Ishikawa (cell line): ENCODE data around the gene THAP7.

ENCODE experiments used
- CEBPB ChIP-seq: IDR thresholded peaks from 2 replicates; pipeline ENCODE4 v1.6.1; 2012
- CREB1 ChIP-seq: IDR thresholded peaks from 2 replicates; pipeline ENCODE4 v1.6.1; 2012; ENCODE audit warnings: low read depth
- EGR1 ChIP-seq: IDR thresholded peaks from 2 replicates; pipeline ENCODE4 v1.6.1; 2012
- EP300 ChIP-seq: IDR thresholded peaks from 2 replicates; pipeline ENCODE4 v1.6.1; 2012; ENCODE audit warnings: borderline replicate concordance
- FOXM1 ChIP-seq: IDR thresholded peaks from 2 replicates; pipeline ENCODE4 v1.6.1; 2012; ENCODE audit warnings: low read depth, borderline replicate concordance
- MAX ChIP-seq: IDR thresholded peaks from 2 replicates; pipeline ENCODE4 v1.6.1; 2012
- RAD21 ChIP-seq: IDR thresholded peaks from 2 replicates; pipeline ENCODE4 v1.6.1; 2012; ENCODE audit warnings: low read depth
- REST ChIP-seq: IDR thresholded peaks from 2 replicates; pipeline ENCODE4 v1.6.1; 2012; ENCODE audit warnings: low read depth, mild to moderate bottlenecking
- TCF12 ChIP-seq: IDR thresholded peaks from 2 replicates; pipeline ENCODE4 v1.6.1; 2012; ENCODE audit warnings: low read depth
- TEAD4 ChIP-seq: IDR thresholded peaks from 2 replicates; pipeline ENCODE4 v1.6.1; 2012
- ZBTB7A ChIP-seq: IDR thresholded peaks from 2 replicates; pipeline ENCODE4 v1.6.1; 2012; ENCODE audit warnings: low read depth

- TF ChIP-seq ZBTB7A (no peak), TCF12 (no peak), MAX (no peak), EGR1 (no peak), CREB1 (no peak), EP300 (no peak), FOXM1 (no peak), RAD21 (no peak), CEBPB (no peak), TEAD4 (no peak), REST (no peak)
Measured at GRCh38 chr22:21026783-21027692, 25.1 kb upstream of the THAP7 start.
